NT2/D1 (cell line): ENCODE results near the gene CNGA4.
"Not testable (repeated sequence)": the region's sequence is repeated elsewhere in the genome, so short reads cannot be mapped to it uniquely, and the experiment has no call there.

Experiments used
- SUZ12 ChIP-seq: IDR thresholded peaks from 2 replicates; pipeline ENCODE4 v1.6.1; 2011; ENCODE audit not compliant: insufficient read length, insufficient read depth; ENCODE audit errors: extremely low read depth
- YY1 ChIP-seq: IDR thresholded peaks from 2 replicates; pipeline ENCODE4 v1.6.1; 2011; ENCODE audit not compliant: insufficient read length, insufficient read depth
- ZNF274 ChIP-seq: IDR thresholded peaks from 2 replicates; pipeline ENCODE4 v1.6.1; 2011; ENCODE audit warnings: mild to moderate bottlenecking, low read depth, low read length

DNA sequence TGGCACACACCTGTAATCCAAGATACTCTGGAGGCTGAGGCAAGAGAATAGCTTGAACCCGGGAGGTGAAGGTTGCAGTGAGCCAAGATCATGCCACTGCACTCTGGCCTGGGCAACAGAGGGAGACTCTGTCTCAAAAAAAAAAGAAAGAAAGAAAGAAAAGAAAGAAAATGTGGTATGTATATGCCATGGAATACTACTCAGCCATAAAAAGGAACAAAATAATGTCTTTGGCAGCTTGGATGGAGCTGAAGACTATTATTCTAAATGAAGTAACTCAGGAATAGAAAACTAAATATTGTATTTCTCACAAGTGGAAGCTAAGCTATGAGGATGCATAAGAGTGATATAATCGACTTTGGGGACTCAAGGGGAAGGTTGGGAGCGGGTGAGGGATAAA, 10.0 kb downstream of the CNGA4 start:
- TF ChIP-seq YY1, SUZ12, ZNF274: not testable (repeated sequence)
